Heart right ventricle (tissue), 16 donors: ENCODE results near the gene RAB32. TPM values are rescaled to one million over a fixed set of nuclear protein-coding genes. Genes with fewer than 3 reads are reported as not detected.

Experiments used
- ATAC-seq, 8 donors: fragments of 200-7000 bp; cut with Tn5 transposase; one replicate each; pipeline ENCODE4 v1.9.1; 2020; ENCODE audit warnings: mild to moderate bottlenecking in 8 of 8, moderate library complexity in 8 of 8, moderate number of reproducible peaks in 1 of 8
- DNase-seq, 2 donors: peaks; one replicate each; pipeline ENCODE4 v3.0.0-alpha.2; 2020
- H3K27ac ChIP-seq, 10 donors: fragments of 200-600 bp; sonication (generic) in 2 of 10; one replicate each; pipeline versions ENCODE4 v1.5.0 to v1.8.0; 2020 to 2022; ENCODE audit warnings: mild to moderate bottlenecking in 3 of 10
- H3K27me3 ChIP-seq, 7 donors: fragments of 200-600 bp; one replicate each; pipeline ENCODE4 v1.8.0; 2021 to 2022; ENCODE audit warnings: mild to moderate bottlenecking in 2 of 7
- H3K36me3 ChIP-seq, 9 donors: fragments of 200-600 bp; sonication (generic) in 1 of 9; one replicate each; pipeline versions ENCODE4 v1.5.0 to v1.8.0; 2020 to 2022; ENCODE audit warnings: mild to moderate bottlenecking in 2 of 9
- H3K4me1 ChIP-seq, 9 donors: fragments of 200-600 bp; sonication (generic) in 1 of 9; one replicate each; pipeline versions ENCODE4 v1.5.0 to v1.8.0; 2020 to 2022; ENCODE audit warnings: mild to moderate bottlenecking in 4 of 9
- H3K4me3 ChIP-seq, 10 donors: fragments of 200-600 bp; sonication (generic) in 2 of 10; one replicate each; pipeline versions ENCODE4 v1.5.0 to v1.8.0; 2020 to 2022; ENCODE audit warnings: mild to moderate bottlenecking in 7 of 10, moderate library complexity in 2 of 10
- H3K9me3 ChIP-seq, 11 donors: fragments of 200-600 bp in 10 of 11; sonication (generic) in 2 of 11; one replicate each; pipeline versions ENCODE4 v1.5.0 to v1.8.0; 2013 to 2022; ENCODE audit warnings: mild to moderate bottlenecking in 2 of 11, control low read depth in 1 of 11, moderate library complexity in 1 of 11
- WGBS, 2 donors: extraction: QIAGEN DNeasy Blood & Tissue Kit; methylation state at CpG; one replicate each; pipeline ENCODE4 v1.1.7; 2013; ENCODE audit warnings: inconsistent platforms in 1 of 2; 5-methylcytosine and 5-hydroxymethylcytosine counted together
- intact Hi-C, 10 donors: fragments of 100-400 bp; cut with DNase I; formaldehyde crosslinking; loops; one replicate each; pipeline versions ENCODE4 v1.11.1 to v1.14.2; 2022
- polyA plus RNA-seq, 2 donors: library from polyadenylated mRNA; stranded (reverse); fragments of 200-250 nt; gene quantifications; one replicate each; pipeline ENCODE4 v1.2.3, GENCODE V29; 2013
- total RNA-seq, 10 donors: library from RNA; stranded (reverse); fragmentation: NEBNext Ultra II Directional in 3 of 10; extraction: Animal tissue kit (Norgen Biotek cat#: 25700) in 3 of 10; gene quantifications; one replicate each; pipeline versions ENCODE4 v1.2.1 to v1.2.4, GENCODE V29; 2021 to 2023
- TF ChIP-seq, protein P1 (sequence below), 9 donors: fragments of 200-600 bp; sonication (generic) in 2 of 9; IDR thresholded peaks; one replicate each; pipeline versions ENCODE4 v1.5.0 to v1.8.0; 2021 to 2022; ENCODE audit warnings: antibody characterized with exemption in 9 of 9, mild to moderate bottlenecking in 5 of 9, moderate library complexity in 1 of 9
- donor health status: Arrhythmogenic right ventricular cardiomyopathy.
- donor health status: ischemic (EF 13 %, LVEDD 7.1; RV severe dilation, severe dysfunction).
- donor health status: healthy with polysubstance abuse.
- donor health status: DM: no; HTN: yes; CAD: no.
- donor health status: DM: no; HTN: no; CAD: no.
- donor health status: ischemic (EF 25% LVEDD 6.9; RV normal size, moderate dysfunction).
- donor health status: ischemic (EF 25% LVEDD 5.7; RV mildly dilated, moderate dysfunction).
- donor health status: healthy.
- donor health status: DM: yes; HTN: yes; CAD: no.
- donor health status: Ischemic cardiomyopathy.
- donor health status: ischemic (EF 35%, LVEDD 5.7; RV mildly dilated, moderate dysfunction).
- donor health status: nonischemic (EF 11% LVEDD 7.7; RV severe dilation, severe dysfunction).
- donor health status: DM: yes; HTN: yes; CAD: no.
- donor health status: PGD.
- donor health status: ischemic (EF 29% LVEDD 5.4; RV normal size, mild dysfunction).
- donor health status: nonischemic (EF 23%, LVEDD 6.1; RV moderate dilation, normal function).

Gene RAB32
- total and polyA plus RNA-seq, 12 donors: 1.6 to 14.5 (median 4.2) TPM

DNA sequence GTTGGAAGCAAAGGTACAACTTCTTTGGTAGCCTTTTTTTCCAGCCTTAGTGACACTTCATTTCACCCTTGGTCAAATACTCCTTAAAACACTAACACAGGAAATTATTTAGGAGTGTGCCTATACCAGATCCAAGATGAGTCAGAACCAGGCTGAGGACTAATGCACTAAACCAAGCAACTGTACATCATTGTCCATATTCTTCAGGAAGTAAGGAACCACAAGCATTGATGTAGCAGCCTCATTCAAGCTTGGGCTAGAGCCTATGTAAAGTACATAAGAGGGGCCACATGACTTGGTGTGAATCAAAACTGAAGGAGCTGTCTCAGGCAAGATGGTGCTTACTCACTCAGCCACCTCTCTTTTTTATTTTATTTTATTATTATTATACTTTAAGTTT, 34.4 kb downstream of the RAB32 start:
- Histone ChIP-seq H3K27me3 (no peaks in the 10 kb centered on the region), H3K36me3 (no peaks in the 10 kb centered on the region), H3K27ac (no peak overlapping the region), H3K4me1 (peaks cover 0 to 7% (median 0%) of the 10 kb centered on the region in 9 donors), H3K4me3 (no peak overlapping the region), H3K9me3 (peaks cover 0 to 20% (median 11%) of the 10 kb centered on the region in 11 donors)
- intact Hi-C loops: no loop called here
- DNase-seq (no peak), ATAC-seq (no peak)
- TF ChIP-seq, protein P1, sequence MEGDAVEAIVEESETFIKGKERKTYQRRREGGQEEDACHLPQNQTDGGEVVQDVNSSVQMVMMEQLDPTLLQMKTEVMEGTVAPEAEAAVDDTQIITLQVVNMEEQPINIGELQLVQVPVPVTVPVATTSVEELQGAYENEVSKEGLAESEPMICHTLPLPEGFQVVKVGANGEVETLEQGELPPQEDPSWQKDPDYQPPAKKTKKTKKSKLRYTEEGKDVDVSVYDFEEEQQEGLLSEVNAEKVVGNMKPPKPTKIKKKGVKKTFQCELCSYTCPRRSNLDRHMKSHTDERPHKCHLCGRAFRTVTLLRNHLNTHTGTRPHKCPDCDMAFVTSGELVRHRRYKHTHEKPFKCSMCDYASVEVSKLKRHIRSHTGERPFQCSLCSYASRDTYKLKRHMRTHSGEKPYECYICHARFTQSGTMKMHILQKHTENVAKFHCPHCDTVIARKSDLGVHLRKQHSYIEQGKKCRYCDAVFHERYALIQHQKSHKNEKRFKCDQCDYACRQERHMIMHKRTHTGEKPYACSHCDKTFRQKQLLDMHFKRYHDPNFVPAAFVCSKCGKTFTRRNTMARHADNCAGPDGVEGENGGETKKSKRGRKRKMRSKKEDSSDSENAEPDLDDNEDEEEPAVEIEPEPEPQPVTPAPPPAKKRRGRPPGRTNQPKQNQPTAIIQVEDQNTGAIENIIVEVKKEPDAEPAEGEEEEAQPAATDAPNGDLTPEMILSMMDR (IDR thresholded peaks at IDR 0.05): no peak

DNA sequence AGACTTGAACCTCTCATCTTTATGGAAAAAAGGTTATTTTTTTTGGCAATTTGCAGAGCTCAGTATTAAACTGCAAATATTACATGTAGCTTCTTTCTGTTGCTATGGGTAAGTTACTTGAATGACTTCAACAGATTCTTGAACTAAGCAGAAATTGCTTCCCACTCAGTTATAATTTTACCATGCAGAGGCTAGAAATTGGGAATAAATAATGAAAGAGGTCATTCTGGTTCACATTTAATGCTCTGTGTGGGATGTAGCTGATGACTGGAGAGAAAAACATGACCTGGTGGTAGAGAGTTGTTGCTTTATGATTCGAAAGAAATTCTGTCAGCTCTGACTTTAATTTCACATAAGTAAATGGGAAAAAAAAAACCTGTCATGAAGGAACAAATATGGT, 38.3 kb downstream of the RAB32 start:
- ATAC-seq (no peak), DNase-seq (no peak)
- no peak overlapping the region for H3K27ac ChIP-seq
- 79% methylated on average over 1 of the region's 1 CpG for WGBS, 2 donors
- H3K27me3 ChIP-seq: no peaks in the 10 kb centered on the region
- no peaks in the 10 kb centered on the region for H3K9me3 ChIP-seq
- TF ChIP-seq, protein P1 (IDR thresholded peaks at IDR 0.05): no peak
- peaks cover 0 to 7% (median 0%) of the 10 kb centered on the region in 9 donors for H3K4me1 ChIP-seq
- no peaks in the 10 kb centered on the region for H3K36me3 ChIP-seq
- no peak overlapping the region for H3K4me3 ChIP-seq
- intact Hi-C loops: no loop called here

DNA sequence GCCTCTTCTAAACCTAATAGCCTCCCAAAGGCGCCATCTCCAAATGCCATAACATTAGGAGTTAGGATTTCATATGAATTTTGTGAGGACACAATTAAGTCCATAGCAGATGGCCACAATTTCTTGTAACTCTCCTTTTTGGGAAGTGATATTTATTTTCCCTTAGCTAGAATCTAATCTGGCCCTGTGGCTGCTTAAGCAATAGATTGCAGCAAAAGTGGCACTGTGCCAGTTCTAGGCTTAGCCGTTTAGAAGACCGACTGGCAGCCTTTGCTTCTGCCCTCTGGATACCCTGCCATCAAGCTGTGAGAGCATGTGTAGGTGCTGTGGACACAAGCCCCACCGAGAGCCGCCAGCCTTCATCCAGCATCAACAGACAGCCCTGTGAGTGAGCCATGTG, 39.2 kb downstream of the RAB32 start:
- H3K36me3 ChIP-seq: no peaks in the 10 kb centered on the region
- H3K27me3 ChIP-seq: no peaks in the 10 kb centered on the region
- peak in 1 of 8 donors; percentile 30 for ATAC-seq
- intact Hi-C loops: no loop called here
- WGBS, 2 donors: 58 to 63% methylated on average over 5 of the region's 5 CpGs
- TF ChIP-seq, protein P1 (IDR thresholded peaks at IDR 0.05): no peak
- H3K27ac ChIP-seq: no peak overlapping the region
- H3K4me3 ChIP-seq: no peak overlapping the region
- H3K9me3 ChIP-seq: no peaks in the 10 kb centered on the region
- DNase-seq: peak in 1 of 2 donors; percentile 19
- peaks cover 0 to 7% (median 0%) of the 10 kb centered on the region in 9 donors for H3K4me1 ChIP-seq

DNA sequence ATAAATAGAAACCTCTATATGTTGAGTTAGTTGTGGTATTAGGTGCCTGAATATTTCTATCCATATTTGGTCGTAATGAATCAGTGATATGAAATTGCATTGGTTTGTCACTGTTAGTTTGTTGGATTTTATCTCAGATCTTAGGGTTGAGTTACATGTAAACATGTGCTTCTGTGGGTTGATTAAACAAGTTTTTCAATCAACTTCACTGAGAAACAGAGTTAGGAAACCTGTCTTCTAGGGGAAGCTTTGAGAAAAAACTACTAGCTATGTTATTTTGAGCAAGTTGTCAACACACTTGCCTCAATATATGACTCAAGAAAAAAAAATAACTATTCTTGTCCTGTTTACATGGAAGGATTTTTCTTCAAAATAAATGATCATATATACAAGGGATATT, 40.3 kb downstream of the RAB32 start:
- H3K4me3 ChIP-seq: no peak overlapping the region
- H3K9me3 ChIP-seq: no peaks in the 10 kb centered on the region
- ATAC-seq: no peak
- H3K27me3 ChIP-seq: no peaks in the 10 kb centered on the region
- intact Hi-C loops: no loop called here
- WGBS, 2 donors: 74 to 76% methylated on average over 1 of the region's 1 CpG
- H3K36me3 ChIP-seq: no peaks in the 10 kb centered on the region
- TF ChIP-seq, protein P1 (IDR thresholded peaks at IDR 0.05): no peak
- no peak for DNase-seq
- peaks cover 0 to 7% (median 0%) of the 10 kb centered on the region in 9 donors for H3K4me1 ChIP-seq
- no peak overlapping the region for H3K27ac ChIP-seq
